Endothelial cell of umbilical vein (primary cell): Measurements from ENCODE around the gene ETV1. TPM values are rescaled to one million over a fixed set of nuclear protein-coding genes. Genes with fewer than 3 reads are reported as not detected.

Experiments used
- BruUV-seq: library from RNA; stranded (reverse); fragments of 400-500 nt; replicated peaks from 2 replicates; lab custom pipeline; 2021; lab: Mats Ljungman, UMichigan
- CTCF ChIA-PET: fragments of 300-600, 350-600 bp; sonication (Branson Sonifier 250); formaldehyde crosslinking; loops from one replicate; lab custom pipeline; 2021; ENCODE audit warnings: antibody characterized with exemption, inconsistent platforms; lab: Charles Lee
- POLR2A ChIA-PET: fragments of 300-600, 350-600 bp; sonication (Branson Sonifier 250); formaldehyde crosslinking; loops from one replicate; lab custom pipeline; 2021; ENCODE audit warnings: antibody characterized with exemption, inconsistent platforms; lab: Charles Lee
- DNase-seq: peaks from one replicate; pipeline ENCODE4 v3.0.0-alpha.2; 2011; ENCODE audit warnings: low read depth, low spot score
- FAIRE-seq: peaks from 2 replicates; lab custom pipeline; 2011; peaks lifted over from hg19 to GRCh38; lab: Jason Lieb, UNC
- H2AFZ ChIP-seq: 2 replicates; pipeline ENCODE4 v1.6.0; 2012; ENCODE audit warnings: low read depth, low read length, control low read depth, inconsistent platforms
- H3K27ac ChIP-seq: 2 replicates; pipeline ENCODE4 v1.5.1; 2011; ENCODE audit warnings: low read depth, mild to moderate bottlenecking, control low read depth, low read length, moderate library complexity; ENCODE audit not compliant: insufficient read depth
- H3K27me3 ChIP-seq, 2 experiments: 2 replicates each; pipeline versions ENCODE4 v1.6.0 to v1.6.1; 2011; ENCODE audit warnings: low read length in 2 of 2, mixed read lengths in 1 of 2; ENCODE audit not compliant: control insufficient read depth in 2 of 2, insufficient read depth in 2 of 2
- H3K36me3 ChIP-seq, 2 experiments: 2 replicates in 1 of 2; 3 replicates in 1 of 2; pipeline ENCODE4 v1.5.1; 2011; ENCODE audit warnings: low read length in 2 of 2, mild to moderate bottlenecking in 1 of 2, moderate library complexity in 1 of 2; ENCODE audit not compliant: control insufficient read depth in 2 of 2, insufficient read depth in 2 of 2; ENCODE audit errors: extremely low read depth in 1 of 2
- H3K4me1 ChIP-seq: 3 replicates; pipeline ENCODE4 v1.5.1; 2011; ENCODE audit warnings: mild to moderate bottlenecking, low read length; ENCODE audit not compliant: control insufficient read depth, insufficient read depth; ENCODE audit errors: extremely low read depth
- H3K4me2 ChIP-seq: 2 replicates; pipeline ENCODE4 v1.6.1; 2011; ENCODE audit warnings: low read length, control low read depth, mixed read lengths; ENCODE audit not compliant: insufficient read depth
- H3K4me3 ChIP-seq, 3 experiments: fragments of 200-600 bp in 1 of 3; sonication (generic), shearing (Covaris generic) in 1 of 3; replicated peaks in 1 of 3; 2 replicates each; pipeline ENCODE4 v1.5.1; 2011 to 2016; ENCODE audit warnings: control low read depth in 3 of 3, low read length in 3 of 3, mild to moderate bottlenecking in 2 of 3, inconsistent platforms in 1 of 3, low read depth in 1 of 3, moderate library complexity in 1 of 3; ENCODE audit not compliant: insufficient read depth in 1 of 3
- H3K79me2 ChIP-seq: 2 replicates; pipeline ENCODE4 v1.6.0; 2012; ENCODE audit warnings: low read length, inconsistent platforms; ENCODE audit not compliant: control insufficient read depth, insufficient read depth
- H3K9ac ChIP-seq: replicated peaks from 2 replicates; pipeline ENCODE3; 2011; ENCODE audit warnings: low read length, control low read depth; ENCODE audit not compliant: insufficient read depth; ENCODE audit errors: extremely low read depth
- H3K9me1 ChIP-seq: replicated peaks from 3 replicates; pipeline ENCODE4 v1.6.0; 2011; ENCODE audit warnings: mild to moderate bottlenecking, low read length; ENCODE audit not compliant: control insufficient read depth, insufficient read depth; ENCODE audit errors: extremely low read depth
- H3K9me3 ChIP-seq: replicated peaks from 2 replicates; pipeline ENCODE4 v1.5.1; 2012; ENCODE audit warnings: low read length, inconsistent platforms; ENCODE audit not compliant: control insufficient read depth, insufficient read depth
- H4K20me1 ChIP-seq: replicated peaks from 2 replicates; pipeline ENCODE3; 2011; ENCODE audit warnings: mild to moderate bottlenecking, low read length; ENCODE audit not compliant: control insufficient read depth, insufficient read depth; ENCODE audit errors: extremely low read depth
- FOS ChIP-seq: IDR thresholded peaks from 2 replicates; pipeline ENCODE4 v1.6.1; 2011; ENCODE audit warnings: mild to moderate bottlenecking, low read length, moderate library complexity, borderline replicate concordance; ENCODE audit not compliant: insufficient read depth
- GATA2 ChIP-seq: IDR thresholded peaks from 2 replicates; pipeline ENCODE4 v1.7.0; 2011; ENCODE audit warnings: low read depth, mild to moderate bottlenecking, moderate library complexity, mixed read lengths, low read length; ENCODE audit not compliant: insufficient read length, insufficient read depth
- JUN ChIP-seq: IDR thresholded peaks from 2 replicates; pipeline ENCODE4 v1.6.1; 2011; ENCODE audit warnings: borderline replicate concordance, low read depth; ENCODE audit not compliant: insufficient read length, insufficient read depth
- POLR2A ChIP-seq: IDR thresholded peaks from 2 replicates; pipeline ENCODE4 v1.6.1; 2012; ENCODE audit warnings: low read depth, mild to moderate bottlenecking, control low read depth, low read length
- POLR2AphosphoS5 ChIP-seq: IDR thresholded peaks from 2 replicates; pipeline ENCODE4 v1.6.1; 2012; ENCODE audit warnings: low read depth, mild to moderate bottlenecking, control low read depth, low read length, moderate library complexity; ENCODE audit not compliant: insufficient read depth
- dilution Hi-C: fragments of 300-500 bp; cut with MboI; formaldehyde crosslinking; loops from one replicate; pipeline ENCODE4 v1.15.0; 2019; ENCODE audit warnings: low sequenced_read_pairs; ENCODE audit not compliant: extremely low pct_ligation_motif_present
- intact Hi-C: fragments of 100-400 bp; cut with micrococcal nuclease; formaldehyde crosslinking; loops from one replicate; pipeline ENCODE4 v1.10.0; 2022
- polyA plus RNA-seq, 4 experiments: library from polyadenylated mRNA; depleted of rRNA in 3 of 4; stranded (reverse) in 3 of 4; unstranded in 1 of 4; fragments of >200 nt; gene quantifications; 2 replicates each; pipeline versions ENCODE4 v1.2.1 to v1.2.3, GENCODE V29; 2011 to 2012; ENCODE audit warnings: missing spikeins in 1 of 4
- total RNA-seq: library from RNA; stranded (reverse); gene quantifications from 2 replicates; pipeline ENCODE4 v1.2.3, GENCODE V29; 2021
- TF ChIP-seq, protein P1 (sequence below), 2 donors: IDR thresholded peaks; 1 replicate in 1 of 2; 2 replicates in 1 of 2; pipeline ENCODE4 v1.5.1; 2011; ENCODE audit warnings: low read length in 2 of 2, mild to moderate bottlenecking in 2 of 2, moderate library complexity in 2 of 2, control low read depth in 1 of 2, inconsistent platforms in 1 of 2, low read depth in 1 of 2; ENCODE audit not compliant: insufficient read depth in 1 of 2; ENCODE audit errors: extremely low read depth in 1 of 2
- TF ChIP-seq, protein P2 (sequence below): IDR thresholded peaks from 2 replicates; pipeline ENCODE4 v1.6.1; 2011; ENCODE audit not compliant: insufficient read depth, insufficient read length

ETV1 gene
- total and polyA plus RNA-seq, 2 donors (not counting 3 experiments of a cell fraction or from before 2014, with no cell fraction given) = 8.4 to 16.6 TPM

- Histone ChIP-seq H3K4me2 (no peak overlapping the region), H3K9ac (no peak overlapping the region), H3K9me1 (no peaks in the 10 kb centered on the region), H3K27ac (no peak overlapping the region), H3K79me2 (no peaks in the 10 kb centered on the region), H3K4me1 (peaks cover 12% of the 10 kb centered on the region), H3K4me3 (no peak overlapping the region), H4K20me1 (no peaks in the 10 kb centered on the region), H3K27me3 (no peaks in the 10 kb centered on the region), H3K36me3 (peaks cover 0 to 3% of the 10 kb centered on the region in 2 experiments), H3K9me3 (no peaks in the 10 kb centered on the region), H2AFZ (no peak overlapping the region)
- dilution Hi-C loops (no loop called here), intact Hi-C loops (no loop called here)
- DNase-seq (no peak), FAIRE-seq (no peak)
- ChIA-PET POLR2A (no interaction called here), CTCF (no interaction called here)
- TF ChIP-seq GATA2 (no peak), JUN (no peak), POLR2AphosphoS5 (no peak), FOS (no peak), POLR2A (no peak)
- TF ChIP-seq, protein P1, sequence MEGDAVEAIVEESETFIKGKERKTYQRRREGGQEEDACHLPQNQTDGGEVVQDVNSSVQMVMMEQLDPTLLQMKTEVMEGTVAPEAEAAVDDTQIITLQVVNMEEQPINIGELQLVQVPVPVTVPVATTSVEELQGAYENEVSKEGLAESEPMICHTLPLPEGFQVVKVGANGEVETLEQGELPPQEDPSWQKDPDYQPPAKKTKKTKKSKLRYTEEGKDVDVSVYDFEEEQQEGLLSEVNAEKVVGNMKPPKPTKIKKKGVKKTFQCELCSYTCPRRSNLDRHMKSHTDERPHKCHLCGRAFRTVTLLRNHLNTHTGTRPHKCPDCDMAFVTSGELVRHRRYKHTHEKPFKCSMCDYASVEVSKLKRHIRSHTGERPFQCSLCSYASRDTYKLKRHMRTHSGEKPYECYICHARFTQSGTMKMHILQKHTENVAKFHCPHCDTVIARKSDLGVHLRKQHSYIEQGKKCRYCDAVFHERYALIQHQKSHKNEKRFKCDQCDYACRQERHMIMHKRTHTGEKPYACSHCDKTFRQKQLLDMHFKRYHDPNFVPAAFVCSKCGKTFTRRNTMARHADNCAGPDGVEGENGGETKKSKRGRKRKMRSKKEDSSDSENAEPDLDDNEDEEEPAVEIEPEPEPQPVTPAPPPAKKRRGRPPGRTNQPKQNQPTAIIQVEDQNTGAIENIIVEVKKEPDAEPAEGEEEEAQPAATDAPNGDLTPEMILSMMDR (IDR thresholded peaks at IDR 0.05; ENCODE audit: extremely low read depth in 1 of 2, insufficient read depth in 1 of 2, low read depth in 1 of 2, low read length in 2 of 2) = no peak
- TF ChIP-seq, protein P2, sequence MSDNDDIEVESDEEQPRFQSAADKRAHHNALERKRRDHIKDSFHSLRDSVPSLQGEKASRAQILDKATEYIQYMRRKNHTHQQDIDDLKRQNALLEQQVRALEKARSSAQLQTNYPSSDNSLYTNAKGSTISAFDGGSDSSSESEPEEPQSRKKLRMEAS = no peak
- BruUV-seq = no TSS peak
Observed at GRCh38 chr7:13907831-13908230, 81.6 kb downstream of the ETV1 start.
